AG08395 (cell line): ENCODE results near the gene TOPAZ1.
"Not testable (repeated sequence)": the region's sequence is repeated elsewhere in the genome, so short reads cannot be mapped to it uniquely, and the experiment has no call there.

Experiments
- DNase-seq: peaks from one replicate; pipeline ENCODE4 v3.0.0; 2012; ENCODE audit warnings: mixed read lengths, low spot score

The TOPAZ1 gene

DNA sequence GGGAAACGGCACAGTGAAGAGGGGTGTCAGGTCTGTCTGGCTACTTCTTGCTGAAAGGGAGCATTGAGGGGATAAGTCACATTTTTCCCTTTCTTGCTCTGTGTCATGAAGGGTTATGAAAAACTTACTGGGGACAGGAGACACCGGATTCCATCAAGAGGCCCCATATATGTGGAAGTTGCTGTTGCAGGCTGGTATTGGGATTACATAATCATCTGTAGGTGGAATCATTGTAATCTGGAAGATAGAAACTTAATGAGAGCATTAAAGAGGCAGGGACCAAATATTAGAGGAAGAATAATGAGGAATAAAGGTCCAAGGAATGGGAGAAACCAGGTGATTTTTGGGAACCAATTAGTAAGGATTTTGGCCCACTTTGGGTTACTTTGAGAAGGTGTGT is 92.6 kb downstream of the TOPAZ1 start:
- DNase-seq = no peak

DNA sequence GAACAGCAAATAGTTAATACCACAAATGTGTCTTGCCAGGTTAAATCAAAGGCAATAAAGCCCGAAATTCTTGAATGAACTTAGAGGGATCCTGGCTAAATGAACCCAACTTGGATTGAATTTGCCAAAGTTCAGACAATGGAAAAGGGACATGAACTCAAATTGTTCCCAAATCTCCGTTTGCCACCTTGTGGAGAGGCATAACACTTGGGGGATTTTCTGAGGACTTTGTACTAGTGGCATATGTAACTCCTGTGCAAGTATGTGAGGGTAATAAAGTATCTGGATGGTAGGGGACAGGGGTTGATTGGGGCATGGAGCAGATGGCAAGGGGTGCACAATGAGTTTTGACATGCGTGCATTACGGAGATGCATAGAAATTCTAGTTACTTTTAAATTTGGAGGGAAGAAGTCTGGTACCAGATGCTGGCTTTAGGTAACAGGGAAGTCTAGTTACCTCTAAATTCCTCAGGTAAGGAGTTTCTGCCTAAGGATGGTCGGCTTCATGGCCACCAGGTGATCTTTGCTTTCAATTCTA is 95.6 kb downstream of the TOPAZ1 start:
- no peak for DNase-seq

DNA sequence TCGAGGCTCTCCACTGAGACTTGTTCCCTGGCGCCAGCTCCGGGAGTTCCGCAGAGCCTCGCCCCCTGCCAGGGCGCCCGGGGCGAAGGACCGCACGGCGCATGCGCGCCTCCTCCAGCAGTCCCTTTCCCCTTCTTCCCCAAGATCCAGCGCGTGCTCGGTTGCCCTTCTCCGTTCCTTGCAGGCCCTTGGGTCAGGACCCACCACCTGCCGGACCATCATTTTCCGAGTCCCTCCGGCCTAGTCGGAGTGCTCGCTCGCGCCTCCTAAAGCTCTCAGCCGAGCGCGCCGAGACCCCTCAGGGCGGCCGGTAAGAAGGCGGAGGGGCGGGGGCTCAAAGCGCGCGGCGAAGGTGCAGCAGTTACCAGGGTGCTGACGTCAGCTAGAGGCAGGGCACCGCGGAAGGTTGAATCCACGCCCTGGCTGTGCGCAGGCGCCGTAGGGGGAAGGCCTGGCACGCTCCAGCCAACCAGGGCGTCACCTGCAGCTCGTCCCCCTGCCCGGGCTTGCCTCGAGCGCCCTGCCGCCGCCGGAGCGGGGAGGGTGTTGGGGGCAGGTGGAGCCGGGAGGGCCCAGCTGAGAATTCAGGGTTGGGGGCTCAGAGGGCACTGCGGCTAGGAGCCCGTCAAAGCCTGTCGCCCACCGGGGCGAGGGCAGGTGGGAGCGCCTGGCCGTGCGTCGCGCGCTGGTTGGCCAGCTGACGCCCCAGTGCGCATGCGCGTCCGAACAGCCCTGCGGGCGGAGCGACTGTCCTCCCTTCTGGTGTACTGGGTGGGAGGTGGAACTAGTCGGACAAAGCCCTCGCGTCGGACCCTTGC is 96.5 kb downstream of the TOPAZ1 start, which contains the start of gene TCAIM:
TCAIM (plus strand) TSS at position 757 of the 818 bp plus-strand sequence. CDS start 16,017 bp downstream, outside the sequence.
- peak; percentile 99 for DNase-seq

DNA sequence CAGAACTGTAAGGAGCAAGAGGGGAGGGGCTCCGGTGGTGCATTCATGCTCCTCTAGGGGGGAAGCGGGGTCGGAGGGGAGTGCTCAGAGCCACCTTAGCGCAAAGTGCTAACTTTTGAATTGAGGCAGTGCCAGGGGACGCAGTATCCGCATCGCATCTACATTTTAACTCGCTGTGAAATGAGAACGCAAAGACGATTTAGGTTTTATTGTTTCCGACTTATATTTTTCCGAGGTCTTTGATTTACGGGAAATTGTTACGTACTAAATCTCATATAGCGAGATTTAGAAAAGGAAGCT is 97.1 kb downstream of the TOPAZ1 start:
- DNase-seq = no peak

DNA sequence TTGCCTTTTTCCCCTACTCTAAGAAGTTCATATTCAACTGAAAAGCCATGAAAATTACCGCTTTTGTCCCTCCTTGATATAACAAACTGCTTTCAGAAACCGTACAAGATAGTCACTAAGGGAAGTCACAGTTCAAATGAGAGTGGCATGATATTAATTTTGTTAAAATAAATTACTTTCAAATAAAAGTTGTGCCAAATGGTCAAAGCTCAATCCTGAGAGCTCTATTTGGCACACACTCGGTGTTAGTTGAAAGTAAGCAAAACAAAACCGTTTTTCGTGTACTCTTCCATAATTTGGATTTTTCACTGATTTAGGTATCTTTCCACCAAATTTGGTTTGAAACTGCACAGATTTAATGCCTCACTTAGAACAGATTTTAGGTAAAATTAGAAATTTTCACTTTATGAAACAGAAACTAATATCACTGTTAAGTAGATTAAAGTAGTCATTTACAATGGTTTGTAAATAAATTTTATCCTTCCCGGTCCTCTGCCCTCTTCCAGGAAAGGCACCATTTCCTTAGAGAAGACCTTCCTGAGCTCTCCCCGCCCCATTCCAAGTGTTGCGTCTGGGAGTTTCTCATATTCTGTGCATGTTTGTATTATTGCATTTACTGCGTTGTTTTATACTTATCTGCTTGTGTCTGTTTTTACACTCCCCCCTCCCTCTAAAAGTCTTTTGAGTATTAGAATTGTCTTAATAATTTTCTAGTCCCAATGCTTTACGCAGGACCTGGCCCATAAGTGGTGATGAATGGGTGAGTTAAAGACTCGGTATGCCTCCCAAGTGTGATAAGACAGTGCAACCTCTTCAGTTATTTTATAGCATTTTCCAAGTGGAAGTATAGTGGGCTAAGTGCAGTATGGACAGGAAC is 97.7 kb downstream of the TOPAZ1 start:
- no peak for DNase-seq

DNA sequence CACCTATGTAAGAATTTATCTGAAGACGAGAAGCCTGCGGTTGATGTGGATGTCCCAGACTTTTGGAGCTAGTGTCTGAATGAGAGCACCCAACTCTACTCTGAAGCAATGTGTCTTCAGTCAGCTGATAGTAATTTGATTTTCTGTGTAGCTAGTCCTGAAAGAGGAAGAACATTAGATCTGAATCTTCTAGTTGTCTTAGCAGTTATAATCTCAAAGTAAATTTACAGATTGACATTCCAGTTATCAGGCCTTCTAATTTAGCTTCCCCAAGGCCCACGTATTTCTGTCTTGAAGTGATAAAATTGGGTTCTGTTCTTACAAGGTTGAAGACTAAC is 98.3 kb downstream of the TOPAZ1 start:
- no peak for DNase-seq

DNA sequence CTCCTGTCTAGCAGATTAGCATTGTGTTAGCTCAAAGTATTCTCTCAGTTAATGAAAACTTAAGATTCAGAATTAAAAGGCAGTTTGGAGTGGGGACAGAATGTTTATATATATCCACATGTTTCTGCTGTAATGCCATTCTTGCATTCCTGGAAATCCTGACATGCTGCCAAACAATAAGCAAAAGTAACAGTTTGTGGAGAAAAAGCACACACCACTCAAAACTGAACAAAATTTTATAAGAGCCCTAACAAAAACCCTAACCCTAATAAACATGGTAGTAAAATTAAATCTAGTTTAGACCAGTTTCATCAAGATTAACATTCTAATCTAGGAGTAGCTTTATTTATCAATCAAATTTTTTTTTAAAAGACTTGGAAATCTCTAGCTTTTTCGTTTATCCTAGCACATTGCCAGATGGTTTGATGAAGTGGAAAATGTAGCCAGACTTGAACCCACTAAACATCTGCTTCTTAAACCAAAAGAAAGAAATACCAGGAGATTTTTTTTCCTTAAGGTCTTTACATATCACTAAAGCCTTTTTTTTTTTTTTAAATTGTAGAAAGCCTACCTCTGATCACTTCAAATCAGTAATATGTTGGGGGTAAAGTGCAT is 100.6 kb downstream of the TOPAZ1 start:
- peak; percentile 32 for DNase-seq

DNA sequence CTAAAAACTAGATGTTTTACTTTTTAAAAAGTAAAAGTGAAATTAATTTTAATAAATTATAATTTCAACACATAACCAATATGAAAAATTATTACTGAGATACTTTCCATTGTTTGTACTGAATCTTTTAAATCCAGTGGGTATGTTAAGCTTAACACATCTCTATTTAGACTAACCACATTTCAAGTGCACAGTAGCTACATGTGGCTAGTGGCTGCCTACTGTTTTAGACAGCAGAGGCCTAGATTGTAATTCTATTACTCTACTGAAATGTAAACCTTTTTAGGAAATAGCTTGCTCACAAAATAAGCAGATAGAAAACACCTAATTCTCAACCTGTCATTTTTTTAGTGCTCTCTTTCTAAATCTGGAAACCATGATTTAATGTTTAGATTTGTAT is 101.7 kb downstream of the TOPAZ1 start:
- DNase-seq = no peak

DNA sequence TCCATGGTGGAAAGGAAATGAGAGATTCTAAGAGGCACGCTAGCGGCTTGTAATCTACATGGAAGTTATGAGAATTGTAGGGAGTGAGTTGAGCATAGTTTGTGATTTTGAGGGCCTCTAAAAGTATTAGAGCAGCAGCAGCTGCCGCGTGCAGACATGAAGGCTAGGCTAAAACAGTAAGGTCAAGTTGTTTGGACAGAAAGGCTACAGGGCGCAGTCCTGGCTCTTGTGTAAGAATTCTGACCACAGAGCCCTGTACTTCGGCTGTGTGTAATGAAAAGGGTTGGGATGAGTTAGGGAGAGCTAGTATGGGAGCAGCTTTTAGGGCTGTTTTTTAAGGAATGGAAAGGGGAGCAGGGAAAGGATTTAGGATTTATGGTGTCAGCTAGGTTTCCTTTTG is 104.9 kb downstream of the TOPAZ1 start:
- DNase-seq = not testable (repeated sequence)

DNA sequence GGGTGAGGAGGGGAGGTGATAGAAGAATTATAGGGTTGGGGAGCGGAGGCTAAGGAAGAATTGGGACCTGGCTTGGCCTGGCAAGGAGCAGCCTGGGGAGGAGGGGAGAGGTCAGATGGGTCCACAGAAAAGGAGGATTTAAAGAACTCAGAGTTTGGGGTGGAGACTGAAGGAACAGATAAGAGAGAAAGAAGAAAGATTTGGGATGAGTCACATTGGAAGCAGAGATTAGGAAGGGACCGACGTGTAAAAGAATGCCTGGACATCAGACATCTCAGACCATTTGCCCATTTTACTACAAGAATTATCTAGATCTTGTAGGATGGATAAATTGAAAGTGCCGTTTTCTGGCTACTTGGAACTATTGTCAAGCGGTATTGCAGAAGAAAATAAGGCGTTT is 107.3 kb downstream of the TOPAZ1 start:
- no peak for DNase-seq

DNA sequence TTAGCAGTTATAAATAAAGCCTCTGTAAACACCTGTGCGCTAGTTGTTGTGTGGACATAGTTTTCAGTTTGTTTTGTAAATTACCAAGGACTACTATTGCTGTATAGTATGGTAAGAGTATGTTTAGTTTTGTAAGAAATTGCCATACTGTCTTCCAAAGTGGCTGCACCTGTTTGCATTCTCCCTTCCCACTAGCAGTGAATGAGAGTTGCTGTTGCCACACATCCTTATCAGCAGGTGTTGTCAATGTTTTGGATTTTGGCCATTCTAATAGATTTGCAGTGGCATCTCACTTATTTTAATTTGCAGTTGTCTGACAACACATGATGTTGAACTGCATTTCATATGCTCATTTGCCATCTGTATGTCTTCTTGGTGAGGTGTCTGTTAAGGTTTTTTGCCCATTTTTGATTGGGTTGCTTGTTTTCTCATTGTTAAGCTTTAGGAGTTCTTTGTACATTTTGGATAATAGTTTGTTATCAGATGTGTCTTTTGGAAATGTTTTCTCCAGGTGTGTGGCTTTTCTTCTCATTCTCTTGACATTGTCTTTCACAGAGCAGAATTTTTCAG is 111.8 kb downstream of the TOPAZ1 start:
- DNase-seq = no peak

DNA sequence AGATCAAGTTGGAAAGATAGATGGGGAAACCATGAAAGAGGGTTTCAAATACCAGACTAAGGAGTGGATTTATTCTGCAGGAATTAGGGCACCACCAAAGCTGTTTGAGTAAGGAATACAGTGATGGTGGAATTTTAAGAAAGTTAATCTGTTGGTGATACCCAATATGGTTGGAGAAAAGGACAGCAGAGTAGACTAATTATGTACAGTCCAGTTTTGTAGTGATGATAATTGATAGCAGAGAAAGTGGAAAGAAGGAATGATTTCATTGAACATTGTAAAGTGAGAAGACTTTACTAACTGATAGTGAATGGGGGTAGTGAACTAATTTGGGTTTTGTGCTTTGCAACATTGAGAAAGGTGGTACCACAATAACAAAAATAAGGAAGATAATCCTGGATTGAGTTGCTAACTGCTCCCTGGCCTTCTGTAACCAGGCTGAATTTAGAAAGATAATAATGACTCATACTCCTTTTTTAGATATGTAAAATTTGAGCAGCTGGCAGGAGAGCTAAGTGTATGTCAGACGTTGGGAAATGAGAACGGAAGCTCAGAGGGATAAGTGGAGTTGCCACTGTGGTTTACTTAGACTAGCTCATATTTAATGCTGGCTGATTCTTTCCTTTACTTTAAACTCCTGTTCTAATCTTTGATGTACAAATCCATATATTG is 113.8 kb downstream of the TOPAZ1 start:
- peak; percentile 89 for DNase-seq

DNA sequence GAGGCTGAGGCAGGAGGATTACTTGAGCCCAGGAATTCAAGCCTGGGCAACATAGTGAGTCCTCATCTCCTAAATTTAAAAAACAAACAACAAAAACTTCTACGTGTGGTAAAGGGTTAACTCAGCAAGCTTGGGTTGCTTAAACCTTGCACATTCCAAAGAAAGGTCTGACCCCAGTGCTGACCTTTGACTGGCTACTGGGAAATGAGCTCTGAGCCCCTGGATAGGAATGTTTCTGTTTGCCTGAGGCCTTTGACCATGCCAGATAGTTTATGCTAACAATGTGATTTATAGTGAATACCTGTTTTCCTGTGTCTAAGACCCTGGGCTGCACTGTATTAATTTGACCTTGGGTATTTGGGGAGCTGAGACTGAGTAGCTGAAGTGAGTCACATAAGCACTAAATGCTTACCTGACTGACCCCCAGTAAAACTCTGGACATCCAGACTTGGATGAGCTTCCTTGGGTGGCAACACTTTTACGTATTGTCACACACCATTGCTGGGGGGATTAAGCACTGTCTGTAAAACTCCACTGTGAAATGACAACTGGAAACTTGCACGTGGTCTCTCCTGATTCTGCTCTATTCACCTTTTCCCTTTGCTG is 117.6 kb downstream of the TOPAZ1 start:
- DNase-seq = no peak

DNA sequence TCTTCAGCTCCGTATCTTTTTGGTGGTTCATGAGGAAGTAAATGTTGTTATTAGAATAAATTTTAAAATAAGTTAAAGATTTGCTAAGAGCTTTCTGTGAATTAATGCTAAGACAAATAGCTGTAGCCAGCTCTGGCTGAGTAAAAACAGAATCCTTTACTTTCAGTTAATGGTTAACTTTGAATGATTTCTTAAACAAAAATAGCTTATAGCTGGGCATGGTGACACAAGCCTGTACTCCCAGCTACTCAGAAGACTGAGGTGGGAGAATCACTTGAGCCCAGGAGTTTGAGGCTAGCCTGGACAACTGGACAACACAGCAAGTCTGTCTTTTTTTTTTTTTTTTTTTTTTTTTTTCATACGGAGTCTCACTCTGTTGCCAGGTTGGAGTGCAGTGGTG is 121.9 kb downstream of the TOPAZ1 start:
- no peak for DNase-seq

DNA sequence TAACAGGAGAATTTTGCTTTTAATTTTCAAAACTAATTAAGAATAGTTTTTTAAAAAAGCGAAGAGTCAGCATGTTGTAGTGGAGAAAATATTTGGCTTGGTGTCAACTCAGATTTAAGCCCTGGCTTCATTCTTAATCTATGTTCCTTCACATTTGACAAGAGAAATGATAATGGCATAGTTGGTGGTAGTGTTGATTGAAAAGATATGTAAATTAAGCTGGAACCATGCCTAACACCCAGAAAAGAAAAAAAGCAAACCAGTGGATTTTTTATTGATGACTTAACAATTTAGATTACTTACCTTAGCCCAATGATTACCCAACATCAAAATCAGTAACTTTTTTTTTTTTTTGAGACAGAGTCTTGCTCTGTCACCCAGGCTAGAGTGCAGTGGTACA is 124.3 kb downstream of the TOPAZ1 start:
- DNase-seq = no peak

DNA sequence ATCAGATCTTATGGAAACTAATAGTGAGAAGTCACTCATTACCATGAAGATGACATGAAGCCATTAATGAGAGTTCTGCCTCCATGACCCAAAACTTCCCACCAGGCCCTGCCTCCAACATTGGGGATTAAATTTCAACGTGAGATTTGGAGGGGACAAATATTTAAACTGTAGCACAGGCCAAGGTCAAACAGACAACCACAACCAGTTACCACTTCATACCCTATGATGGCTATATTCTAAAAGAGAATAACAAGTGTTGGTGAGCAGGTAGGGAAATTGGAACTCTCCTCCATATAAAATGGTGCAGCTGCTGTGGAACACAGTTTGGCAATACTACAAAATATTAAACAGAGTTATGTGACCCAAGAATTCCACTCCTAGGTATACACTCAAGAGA is 133.8 kb downstream of the TOPAZ1 start:
- no peak for DNase-seq
